ENCODE results near the gene XRN1.

- TF ChIP-seq CTCF (conservative IDR thresholded peaks at IDR 0.05; ENCODE audit: low read length) (no peak), EZH2phosphoT487 (IDR thresholded peaks at IDR 0.05; ENCODE audit: borderline replicate concordance) (no peak)
Measured at GRCh38 chr3:142281474-142281873, 166.4 kb downstream of the XRN1 start.

Measured in Loucy (cell line).